Sigmoid colon (tissue), 3 donors: ENCODE results near the gene BACH1.

Experiments
- CTCF ChIP-seq, 4 experiments: fragments of 450-650 bp in 3 of 4; fragments of 200-600 bp in 1 of 4; IDR thresholded peaks; one replicate each; pipeline ENCODE4 v1.5.1; 2016 to 2019; ENCODE audit warnings: antibody characterized with exemption in 4 of 4, mild to moderate bottlenecking in 3 of 4, moderate library complexity in 2 of 4
- POLR2A ChIP-seq, 2 donors: fragments of 450-650 bp; IDR thresholded peaks; one replicate each; pipeline ENCODE4 v1.6.1; 2016; ENCODE audit warnings: antibody characterized with exemption in 2 of 2, mild to moderate bottlenecking in 2 of 2, moderate library complexity in 2 of 2

- TF ChIP-seq CTCF (IDR thresholded peaks at IDR 0.05) (no peak), POLR2A (IDR thresholded peaks at IDR 0.05) (no peak)
These were observed 80.9 kb downstream of the BACH1 start for GRCh38 chr21:29379517-29380054.
